H9 (cell line): Measurements from ENCODE around the gene CERS1. TPM values are rescaled to one million over a fixed set of nuclear protein-coding genes. Genes with fewer than 3 reads are reported as not detected.

ENCODE experiments used
- DNase-seq: peaks from one replicate; pipeline ENCODE4 v3.0.0-alpha.2; 2017
- H2AFZ ChIP-seq: one replicate; pipeline ENCODE4 v1.6.1; 2013; ENCODE audit warnings: mild to moderate bottlenecking, low read length, control low read depth, moderate library complexity
- H2AK5ac ChIP-seq: 2 replicates; pipeline ENCODE4 v1.6.1; 2013; ENCODE audit warnings: low read length, control low read depth, mixed read lengths; ENCODE audit not compliant: insufficient read length
- H2BK120ac ChIP-seq: one replicate; pipeline ENCODE4 v1.6.1; 2013; ENCODE audit warnings: low read depth, mild to moderate bottlenecking, low read length, control low read depth, inconsistent platforms; ENCODE audit not compliant: poor library complexity, severe bottlenecking
- H2BK12ac ChIP-seq: 2 replicates; pipeline ENCODE4 v1.6.1; 2013; ENCODE audit warnings: low read length, control low read depth, mixed read lengths, low read depth; ENCODE audit not compliant: insufficient read length
- H2BK15ac ChIP-seq: 2 replicates; pipeline ENCODE4 v1.6.1; 2013; ENCODE audit warnings: low read depth, low read length, control low read depth
- H2BK20ac ChIP-seq: one replicate; pipeline ENCODE4 v1.6.1; 2013; ENCODE audit warnings: low read depth, mild to moderate bottlenecking, low read length, control low read depth, inconsistent platforms; ENCODE audit not compliant: poor library complexity, severe bottlenecking
- H2BK5ac ChIP-seq: 2 replicates; pipeline ENCODE4 v1.6.1; 2013; ENCODE audit warnings: low read length, control low read depth, mixed read lengths; ENCODE audit not compliant: insufficient read length
- H3K14ac ChIP-seq: 2 replicates; pipeline ENCODE4 v1.6.1; 2013; ENCODE audit warnings: low read length, control low read depth; ENCODE audit not compliant: insufficient read depth
- H3K18ac ChIP-seq: 2 replicates; pipeline ENCODE4 v1.6.1; 2013; ENCODE audit warnings: low read depth, mild to moderate bottlenecking, mixed read lengths, low read length, control low read depth; ENCODE audit not compliant: insufficient read length
- H3K23ac ChIP-seq: 2 replicates; pipeline ENCODE4 v1.6.1; 2013; ENCODE audit warnings: low read length, control low read depth, mixed read lengths, low read depth; ENCODE audit not compliant: insufficient read length
- H3K23me2 ChIP-seq: 2 replicates; pipeline ENCODE4 v1.6.1; 2013; ENCODE audit warnings: low read depth, mild to moderate bottlenecking, mixed read lengths, low read length, control low read depth; ENCODE audit not compliant: insufficient read length, poor library complexity, severe bottlenecking
- H3K27ac ChIP-seq: 2 replicates; pipeline ENCODE4 v1.5.1; 2013; ENCODE audit warnings: low read length, control low read depth, mixed read lengths, low read depth; ENCODE audit not compliant: insufficient read length
- H3K27me3 ChIP-seq: 2 replicates; pipeline ENCODE4 v1.6.1; 2013; ENCODE audit warnings: low read length, control low read depth, inconsistent platforms; ENCODE audit not compliant: insufficient read depth
- H3K4ac ChIP-seq: 2 replicates; pipeline ENCODE4 v1.6.1; 2013; ENCODE audit warnings: low read depth, mild to moderate bottlenecking, control low read depth, inconsistent platforms, low read length, moderate library complexity
- H3K4me1 ChIP-seq: 2 replicates; pipeline ENCODE4 v1.6.1; 2013; ENCODE audit warnings: low read length, control low read depth, inconsistent platforms; ENCODE audit not compliant: insufficient read depth
- H3K4me2 ChIP-seq: 2 replicates; pipeline ENCODE4 v1.6.1; 2013; ENCODE audit warnings: low read length, control low read depth, mixed read lengths; ENCODE audit not compliant: insufficient read length, insufficient read depth
- H3K56ac ChIP-seq: 2 replicates; pipeline ENCODE4 v1.6.1; 2013; ENCODE audit warnings: low read depth, mild to moderate bottlenecking, mixed read lengths, low read length, control low read depth; ENCODE audit not compliant: insufficient read length
- H3K79me1 ChIP-seq: 2 replicates; pipeline ENCODE4 v1.6.1; 2013; ENCODE audit warnings: low read depth, mild to moderate bottlenecking, moderate library complexity, low read length, control low read depth, inconsistent platforms; ENCODE audit not compliant: insufficient read depth, poor library complexity, severe bottlenecking
- H3K79me2 ChIP-seq: 2 replicates; pipeline ENCODE4 v1.6.1; 2013; ENCODE audit warnings: low read length, control low read depth, inconsistent platforms; ENCODE audit not compliant: insufficient read depth
- H3K9ac ChIP-seq: 2 replicates; pipeline ENCODE4 v1.6.1; 2013; ENCODE audit warnings: low read length, control low read depth, mixed read lengths; ENCODE audit not compliant: insufficient read length; ENCODE audit errors: extremely low read depth
- H3K9me3 ChIP-seq: one replicate; pipeline ENCODE4 v1.6.1; 2013; ENCODE audit warnings: low read depth, low read length, inconsistent platforms; ENCODE audit not compliant: control insufficient read depth
- H3T11ph ChIP-seq: one replicate; pipeline ENCODE4 v1.6.1; 2013; ENCODE audit warnings: mild to moderate bottlenecking, low read length, control low read depth, inconsistent platforms
- H4K20me1 ChIP-seq: one replicate; pipeline ENCODE4 v1.6.1; 2013; ENCODE audit not compliant: control insufficient read depth, insufficient read length, insufficient read depth
- H4K5ac ChIP-seq: 2 replicates; pipeline ENCODE4 v1.6.1; 2013; ENCODE audit warnings: low read depth, mild to moderate bottlenecking, mixed read lengths, low read length, control low read depth; ENCODE audit not compliant: insufficient read length
- H4K8ac ChIP-seq: replicated peaks from 2 replicates; pipeline ENCODE4 v1.6.1; 2013; ENCODE audit warnings: low read length, control low read depth, mixed read lengths, low read depth; ENCODE audit not compliant: insufficient read length
- H4K91ac ChIP-seq: 2 replicates; pipeline ENCODE4 v1.6.1; 2013; ENCODE audit warnings: low read depth, mild to moderate bottlenecking, moderate library complexity, mixed read lengths, low read length, control low read depth; ENCODE audit not compliant: insufficient read length
- H3K27ac Mint-ChIP-seq, 3 experiments: 2 replicates in 2 of 3; 3 replicates in 1 of 3; pipeline ENCODE4 v1.8.0; 2020 to 2021; ENCODE audit warnings: mixed read lengths in 3 of 3, mild to moderate bottlenecking in 1 of 3, moderate library complexity in 1 of 3
- H3K27me3 Mint-ChIP-seq: 2 replicates; pipeline ENCODE4 v1.8.0; 2021; ENCODE audit warnings: low read depth, mild to moderate bottlenecking, moderate library complexity, mixed read lengths
- H3K36me3 Mint-ChIP-seq, 3 experiments: 2 replicates in 2 of 3; 3 replicates in 1 of 3; pipeline ENCODE4 v1.8.0; 2020 to 2021; ENCODE audit warnings: low read depth in 3 of 3, mixed read lengths in 3 of 3; ENCODE audit not compliant: insufficient read depth in 1 of 3
- H3K4me1 Mint-ChIP-seq, 2 experiments: 2 replicates each; pipeline ENCODE4 v1.8.0; 2020; ENCODE audit warnings: mixed read lengths in 2 of 2
- H3K4me3 Mint-ChIP-seq, 2 experiments: 2 replicates in 1 of 2; 3 replicates in 1 of 2; pipeline ENCODE4 v1.8.0; 2020 to 2021; ENCODE audit warnings: mild to moderate bottlenecking in 2 of 2, mixed read lengths in 2 of 2, moderate library complexity in 1 of 2
- H3K9me3 Mint-ChIP-seq, 2 experiments: 2 replicates in 1 of 2; 3 replicates in 1 of 2; pipeline ENCODE4 v1.8.0; 2020; ENCODE audit warnings: mild to moderate bottlenecking in 2 of 2, mixed read lengths in 2 of 2, moderate library complexity in 1 of 2
- WGBS: extraction: QIAGEN DNeasy Blood & Tissue Kit; methylation state at CpG from one replicate; pipeline ENCODE4 v1.1.7; 2013; ENCODE audit warnings: missing lambda C conversion rate, low lambda C conversion rate, mixed read lengths; ENCODE audit not compliant: insufficient read length; ENCODE audit errors: extremely low coverage; 5-methylcytosine and 5-hydroxymethylcytosine counted together
- total RNA-seq: library from RNA; stranded (reverse); gene quantifications from 2 replicates; pipeline ENCODE4 v1.2.1, GENCODE V29; 2021
- TF ChIP-seq, protein P1 (sequence below): fragments of 200-600 bp; sonication (generic); conservative IDR thresholded peaks from 3 replicates; pipeline ENCODE4 v1.8.0; 2021; ENCODE audit warnings: antibody characterized with exemption, mild to moderate bottlenecking

CERS1 gene
- total RNA-seq, 1 experiment from 2014 or later, result 19.3 TPM

- no peak overlapping the region for H2BK15ac ChIP-seq
- H3K27ac Mint-ChIP-seq, result peak overlapping the region; percentile 76 to 81 (median 79); a peak in 5 of 7 replicates
- no peaks in the 10 kb centered on the region for H4K20me1 ChIP-seq
- H3K4me3 Mint-ChIP-seq, result peak overlapping the region; percentile 92 to 98
- H3K9me3 ChIP-seq, result no peaks in the 10 kb centered on the region
- peaks cover 3% of the 10 kb centered on the region for H3K79me1 ChIP-seq
- peak overlapping the region; percentile 69 for H3K14ac ChIP-seq
- H4K8ac ChIP-seq, result no peak overlapping the region
- peaks cover 3% of the 10 kb centered on the region in 2 experiments for H3K9me3 Mint-ChIP-seq
- peaks cover 24 to 27% of the 10 kb centered on the region in 2 experiments for H3K4me1 Mint-ChIP-seq
- DNase-seq, result peak; percentile 57
- H3K23me2 ChIP-seq, result peaks cover 8% of the 10 kb centered on the region
- no peak overlapping the region for H2AK5ac ChIP-seq
- no peak overlapping the region for H3K56ac ChIP-seq
- no peaks in the 10 kb centered on the region for H3K4me1 ChIP-seq
- peaks cover 3% of the 10 kb centered on the region; the same call in 1 of the 2 replicates for H3K27me3 ChIP-seq
- H2BK5ac ChIP-seq, result no peak overlapping the region
- peaks cover 20 to 33% (median 21%) of the 10 kb centered on the region in 3 experiments for H3K36me3 Mint-ChIP-seq
- peak overlapping the region; percentile 80 for H3K9ac ChIP-seq
- peaks cover 24% of the 10 kb centered on the region for H3K27me3 Mint-ChIP-seq
- H3K23ac ChIP-seq, result no peak overlapping the region
- H3K18ac ChIP-seq, result no peak overlapping the region
- H2BK20ac ChIP-seq, result no peak overlapping the region
- no peak overlapping the region for H3T11ph ChIP-seq
- no CpG with 5 or more reads among the region's 69 CpGs for WGBS
- no peak overlapping the region for H4K91ac ChIP-seq
- TF ChIP-seq, protein P1, sequence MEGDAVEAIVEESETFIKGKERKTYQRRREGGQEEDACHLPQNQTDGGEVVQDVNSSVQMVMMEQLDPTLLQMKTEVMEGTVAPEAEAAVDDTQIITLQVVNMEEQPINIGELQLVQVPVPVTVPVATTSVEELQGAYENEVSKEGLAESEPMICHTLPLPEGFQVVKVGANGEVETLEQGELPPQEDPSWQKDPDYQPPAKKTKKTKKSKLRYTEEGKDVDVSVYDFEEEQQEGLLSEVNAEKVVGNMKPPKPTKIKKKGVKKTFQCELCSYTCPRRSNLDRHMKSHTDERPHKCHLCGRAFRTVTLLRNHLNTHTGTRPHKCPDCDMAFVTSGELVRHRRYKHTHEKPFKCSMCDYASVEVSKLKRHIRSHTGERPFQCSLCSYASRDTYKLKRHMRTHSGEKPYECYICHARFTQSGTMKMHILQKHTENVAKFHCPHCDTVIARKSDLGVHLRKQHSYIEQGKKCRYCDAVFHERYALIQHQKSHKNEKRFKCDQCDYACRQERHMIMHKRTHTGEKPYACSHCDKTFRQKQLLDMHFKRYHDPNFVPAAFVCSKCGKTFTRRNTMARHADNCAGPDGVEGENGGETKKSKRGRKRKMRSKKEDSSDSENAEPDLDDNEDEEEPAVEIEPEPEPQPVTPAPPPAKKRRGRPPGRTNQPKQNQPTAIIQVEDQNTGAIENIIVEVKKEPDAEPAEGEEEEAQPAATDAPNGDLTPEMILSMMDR, result peak; percentile 48; the same call in 2 of the 3 replicates
- peaks cover 37% of the 10 kb centered on the region; the same call in 1 of the 2 replicates for H3K79me2 ChIP-seq
- H2BK120ac ChIP-seq, result no peak overlapping the region
- no peak overlapping the region for H4K5ac ChIP-seq
- no peak overlapping the region for H2AFZ ChIP-seq
- H3K4ac ChIP-seq, result no peak overlapping the region
- H2BK12ac ChIP-seq, result no peak overlapping the region
- peak overlapping the region; percentile 90 for H3K4me2 ChIP-seq
- no peak overlapping the region for H3K27ac ChIP-seq
Measured at GRCh38 chr19:18832306-18833140, 63.4 kb downstream of the CERS1 start.
